AG04449 (cell line): ENCODE measurements around the gene SPTAN1.
"Not testable (repeated sequence)": the region's sequence is repeated elsewhere in the genome, so short reads cannot be mapped to it uniquely, and the experiment has no call there.

Source experiments
- CTCF ChIA-PET: fragments of 350-600 bp; formaldehyde crosslinking; extraction: SDS; loops from one replicate; lab custom pipeline; 2021; ENCODE audit warnings: antibody characterized with exemption; lab: Yijun Ruan, JAX
- POLR2A ChIA-PET: fragments of 400-600, 350-600 bp; formaldehyde crosslinking; extraction: SDS; loops from one replicate; lab custom pipeline; 2020; ENCODE audit warnings: antibody characterized with exemption, inconsistent platforms; lab: Yijun Ruan, JAX
- DNase-seq: peaks from one replicate; pipeline ENCODE4 v3.0.0-alpha.2; 2010; ENCODE audit warnings: low read depth, low spot score
- H3K4me3 ChIP-seq: 2 replicates; pipeline ENCODE4 v1.5.1; 2011; ENCODE audit warnings: low read depth, mild to moderate bottlenecking, control low read depth, low read length
- TF ChIP-seq, protein P1 (sequence below): IDR thresholded peaks from one replicate; pipeline ENCODE4 v1.5.1; 2011; ENCODE audit warnings: mild to moderate bottlenecking, moderate library complexity, low read length, control low read depth, inconsistent platforms; ENCODE audit not compliant: insufficient read depth; ENCODE audit errors: missing control alignments

The SPTAN1 gene

DNA sequence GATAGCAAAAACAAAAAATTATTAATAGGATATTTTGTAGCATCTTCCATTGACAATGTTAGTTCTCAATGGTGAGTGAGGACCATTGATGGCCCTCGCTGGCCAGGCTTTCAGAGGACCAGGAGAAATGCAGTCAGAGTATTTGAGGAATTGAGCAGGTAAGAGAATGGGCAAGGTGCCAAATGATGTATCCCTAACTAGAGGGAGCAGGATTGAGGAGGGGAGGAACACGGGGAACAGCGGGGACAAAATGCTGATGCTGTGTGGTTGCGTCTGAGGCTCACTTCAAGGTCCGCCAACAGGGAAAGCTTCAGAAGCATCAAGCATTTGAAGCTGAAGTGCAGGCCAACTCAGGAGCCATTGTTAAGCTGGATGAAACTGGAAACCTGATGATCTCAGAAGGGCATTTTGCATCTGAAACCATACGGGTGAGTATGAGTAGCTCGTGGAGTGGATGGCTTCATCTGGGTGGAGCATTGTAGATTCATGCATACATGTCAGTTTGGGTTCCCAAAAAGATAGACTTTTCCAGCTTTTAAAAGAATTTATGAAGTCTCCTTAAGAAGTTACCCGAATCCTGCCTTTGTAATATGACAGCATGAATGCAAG is 16.2 kb downstream of the SPTAN1 start:
- CTCF ChIA-PET: no interaction called here
- DNase-seq: no peak
- POLR2A ChIA-PET: interaction anchor here (1.5 kb wide), 1 partner anchor 16 kb away, joined by 8 read pairs; the partner anchor contains the start of gene SPTAN1
- no peak overlapping the region for H3K4me3 ChIP-seq
- TF ChIP-seq, protein P1, sequence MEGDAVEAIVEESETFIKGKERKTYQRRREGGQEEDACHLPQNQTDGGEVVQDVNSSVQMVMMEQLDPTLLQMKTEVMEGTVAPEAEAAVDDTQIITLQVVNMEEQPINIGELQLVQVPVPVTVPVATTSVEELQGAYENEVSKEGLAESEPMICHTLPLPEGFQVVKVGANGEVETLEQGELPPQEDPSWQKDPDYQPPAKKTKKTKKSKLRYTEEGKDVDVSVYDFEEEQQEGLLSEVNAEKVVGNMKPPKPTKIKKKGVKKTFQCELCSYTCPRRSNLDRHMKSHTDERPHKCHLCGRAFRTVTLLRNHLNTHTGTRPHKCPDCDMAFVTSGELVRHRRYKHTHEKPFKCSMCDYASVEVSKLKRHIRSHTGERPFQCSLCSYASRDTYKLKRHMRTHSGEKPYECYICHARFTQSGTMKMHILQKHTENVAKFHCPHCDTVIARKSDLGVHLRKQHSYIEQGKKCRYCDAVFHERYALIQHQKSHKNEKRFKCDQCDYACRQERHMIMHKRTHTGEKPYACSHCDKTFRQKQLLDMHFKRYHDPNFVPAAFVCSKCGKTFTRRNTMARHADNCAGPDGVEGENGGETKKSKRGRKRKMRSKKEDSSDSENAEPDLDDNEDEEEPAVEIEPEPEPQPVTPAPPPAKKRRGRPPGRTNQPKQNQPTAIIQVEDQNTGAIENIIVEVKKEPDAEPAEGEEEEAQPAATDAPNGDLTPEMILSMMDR: no peak

DNA sequence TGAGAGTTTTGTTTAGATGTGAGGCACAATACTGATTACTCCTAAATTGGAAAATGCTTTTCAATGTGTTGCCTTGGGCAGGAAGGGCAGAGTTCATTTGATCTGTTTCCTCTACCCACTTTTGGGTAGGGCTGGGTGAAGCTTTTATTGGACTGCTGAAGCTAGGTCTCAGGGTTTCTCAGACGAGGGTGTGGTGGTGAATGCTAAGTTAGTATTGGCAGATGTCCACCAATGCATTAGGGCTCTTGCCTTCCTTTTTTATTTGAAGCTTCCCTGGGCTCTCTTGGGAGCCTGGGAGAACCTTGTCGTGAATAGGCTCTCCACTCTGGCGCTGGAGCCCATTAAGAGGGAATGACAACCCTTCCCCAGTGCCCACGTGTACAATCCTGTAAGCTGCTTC is 23.1 kb downstream of the SPTAN1 start:
- POLR2A ChIA-PET: interaction anchor here (2.4 kb wide), 1 partner anchor 23 kb away, joined by 8 read pairs; the partner anchor contains the start of gene SPTAN1
- CTCF ChIA-PET: interaction anchor here (0.7 to 2.0 kb wide), 6 partner anchors 12 to 213 kb away, joined by 3 to 5 read pairs (median 4); no protein-coding TSS in a partner anchor
- DNase-seq: no peak
- TF ChIP-seq, protein P1: no peak
- H3K4me3 ChIP-seq: no peak overlapping the region

DNA sequence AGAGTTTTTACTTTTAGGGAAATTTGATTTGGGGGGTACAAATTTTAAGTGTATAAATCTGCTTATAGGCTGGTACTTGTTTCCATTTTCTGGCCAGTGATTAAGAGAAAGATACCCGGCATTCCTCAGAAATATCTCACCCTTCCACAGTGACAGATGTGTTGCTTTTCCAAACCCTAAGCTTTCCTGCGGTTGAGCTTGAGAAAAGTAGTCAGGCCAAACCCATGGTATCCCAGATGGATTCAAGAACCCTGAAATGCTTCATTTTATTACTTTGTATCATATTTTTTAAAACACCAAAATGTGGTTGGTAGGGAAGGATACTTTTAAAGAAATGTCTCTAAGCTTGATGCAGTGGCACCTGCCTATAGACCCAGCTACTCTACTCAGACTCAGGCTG is 23.5 kb downstream of the SPTAN1 start:
- CTCF ChIA-PET: interaction anchor here (0.7 to 2.0 kb wide), 5 partner anchors 11 to 213 kb away, joined by 3 to 5 read pairs (median 3); no protein-coding TSS in a partner anchor
- H3K4me3 ChIP-seq: no peak overlapping the region
- TF ChIP-seq, protein P1: no peak
- DNase-seq: no peak
- POLR2A ChIA-PET: interaction anchor here (2.4 kb wide), 1 partner anchor 23 kb away, joined by 8 read pairs; the partner anchor contains the start of gene SPTAN1

DNA sequence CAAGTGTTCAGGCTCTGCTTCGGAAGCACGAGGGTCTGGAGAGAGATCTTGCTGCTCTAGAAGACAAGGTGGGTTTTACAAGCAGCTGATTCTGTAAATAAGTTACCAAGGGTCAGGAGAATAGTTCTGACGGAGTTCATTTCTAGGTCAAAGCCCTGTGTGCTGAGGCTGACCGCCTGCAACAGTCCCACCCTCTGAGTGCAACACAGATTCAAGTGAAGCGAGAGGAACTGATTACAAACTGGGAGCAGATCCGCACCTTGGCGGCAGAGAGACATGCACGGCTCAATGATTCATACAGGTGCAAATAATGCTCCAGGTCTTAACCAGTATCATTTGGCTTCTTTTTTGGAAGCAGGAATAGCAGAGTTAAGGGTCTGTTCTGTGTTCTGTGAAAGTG is 24.8 kb downstream of the SPTAN1 start:
- ChIA-PET POLR2A (no interaction called here), CTCF (interaction anchor here (2.0 kb wide), 1 partner anchor 20 kb away, joined by 5 read pairs; no protein-coding TSS in a partner anchor)
- no peak for DNase-seq
- TF ChIP-seq, protein P1: no peak
- H3K4me3 ChIP-seq: no peak overlapping the region

DNA sequence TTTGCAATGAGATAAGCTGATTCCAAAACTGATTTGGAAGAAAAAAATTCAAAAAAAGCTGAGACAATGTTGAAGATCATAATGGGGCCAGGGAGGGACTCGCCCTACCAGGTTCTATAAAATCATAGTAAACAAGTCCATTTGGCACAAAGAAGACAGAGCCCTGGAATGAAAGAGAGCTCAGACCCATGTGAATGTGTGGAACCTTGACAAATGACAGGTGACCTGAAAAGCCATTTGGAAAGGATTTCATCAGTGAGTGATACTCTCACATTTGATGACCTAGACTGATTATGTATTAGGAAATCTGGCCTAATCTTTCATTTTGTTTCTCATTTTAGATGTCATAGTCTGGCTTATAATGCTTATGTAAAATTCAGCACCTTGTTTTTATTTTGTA is 26.8 kb downstream of the SPTAN1 start:
- POLR2A ChIA-PET: interaction anchor here (0.7 to 1.1 kb wide), 2 partner anchors 11 to 27 kb away, joined by 3 to 4 read pairs; partner anchors contain the start of gene SPTAN1
- CTCF ChIA-PET: interaction anchor here (1.0 kb wide), 2 partner anchors 13 to 56 kb away, joined by 3 to 4 read pairs; no protein-coding TSS in a partner anchor

DNA sequence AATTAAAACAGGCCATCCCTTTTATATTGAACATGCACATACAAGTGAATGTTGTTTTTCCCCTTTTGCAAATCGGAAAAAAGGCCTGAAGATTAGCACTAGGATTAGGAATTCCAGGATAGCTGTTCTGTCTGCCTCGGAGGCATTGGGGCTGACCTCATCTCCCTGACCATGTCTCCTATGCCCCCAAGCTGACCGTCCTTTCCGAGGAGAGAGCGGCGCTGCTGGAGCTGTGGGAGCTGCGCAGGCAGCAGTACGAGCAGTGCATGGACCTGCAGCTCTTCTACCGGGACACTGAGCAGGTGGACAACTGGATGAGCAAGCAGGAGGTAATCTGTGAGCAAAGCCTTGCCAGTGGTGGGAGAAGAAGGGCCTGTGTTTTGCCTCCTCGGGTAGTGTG is 28.3 kb downstream of the SPTAN1 start:
- POLR2A ChIA-PET: no interaction called here
- CTCF ChIA-PET: no interaction called here

More for the DNA sequence above, 26.8 kb downstream of the SPTAN1 start:
- no peak overlapping the region for H3K4me3 ChIP-seq
- TF ChIP-seq, protein P1: no peak
- no peak for DNase-seq

DNA sequence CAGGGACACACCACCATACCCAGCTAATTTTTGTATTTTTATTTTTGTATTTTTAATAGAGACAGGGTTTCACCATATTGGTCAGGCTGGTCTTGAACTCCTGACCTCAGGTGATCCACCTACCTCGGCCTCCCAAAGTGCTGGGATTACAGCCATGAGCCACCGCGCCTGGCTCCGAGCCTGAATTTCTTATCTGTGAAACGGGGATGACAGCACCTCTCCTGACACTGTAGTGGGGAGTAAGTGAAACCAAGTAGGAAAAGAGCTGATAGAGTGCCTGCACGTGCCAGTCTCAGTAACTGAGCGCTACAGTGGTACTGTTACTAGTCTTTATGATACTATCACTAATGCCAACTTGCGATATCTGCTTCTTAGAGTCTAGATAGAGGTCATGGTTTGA is 32.8 kb downstream of the SPTAN1 start:
- POLR2A ChIA-PET, DNase-seq, H3K4me3 ChIP-seq: not testable (repeated sequence)
- CTCF ChIA-PET: interaction anchor here (1.0 kb wide), 1 partner anchor 18 kb away, joined by 3 read pairs; no protein-coding TSS in a partner anchor

More for the DNA sequence above, 28.3 kb downstream of the SPTAN1 start:
- no peak overlapping the region for H3K4me3 ChIP-seq
- no peak for DNase-seq
- TF ChIP-seq, protein P1: no peak

DNA sequence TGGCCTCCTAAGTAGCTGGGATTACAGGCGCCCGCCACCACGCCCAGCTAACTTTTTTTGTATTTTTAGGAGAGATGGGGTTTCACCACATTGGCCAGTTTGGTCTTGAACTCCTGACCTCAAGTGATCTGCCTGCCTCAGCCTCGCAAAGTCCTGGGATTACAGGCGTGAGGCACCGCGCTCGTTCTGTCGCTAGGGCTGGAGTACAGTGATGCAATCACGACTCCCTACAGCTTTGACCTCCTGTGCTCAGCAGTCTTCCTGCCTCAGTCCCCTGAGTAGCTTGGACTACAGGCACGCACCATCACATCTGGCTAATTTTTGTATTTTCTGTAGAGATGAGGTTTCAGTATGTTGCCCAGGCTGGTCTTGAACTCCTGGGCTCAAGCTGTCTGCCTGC is 34.5 kb downstream of the SPTAN1 start:
- H3K4me3 ChIP-seq, POLR2A ChIA-PET, DNase-seq: not testable (repeated sequence)
- CTCF ChIA-PET: interaction anchor here (0.7 to 1.6 kb wide), 3 partner anchors 12 to 48 kb away, joined by 3 to 5 read pairs (median 3); no protein-coding TSS in a partner anchor
